Nephron progenitor cell (in vitro differentiated cells): ENCODE results near the gene LRRC18.

Source experiments
- DNase-seq: peaks from one replicate; pipeline ENCODE4 v3.0.0; 2021
- H3K27ac Mint-ChIP-seq: 2 replicates; pipeline ENCODE4 v1.8.0; 2021; ENCODE audit warnings: mild to moderate bottlenecking, moderate library complexity, mixed read lengths
- H3K27me3 Mint-ChIP-seq: 2 replicates; pipeline ENCODE4 v1.8.0; 2021; ENCODE audit warnings: mild to moderate bottlenecking, low read depth, mixed read lengths; ENCODE audit not compliant: poor library complexity
- H3K36me3 Mint-ChIP-seq: 2 replicates; pipeline ENCODE4 v1.8.0; 2021; ENCODE audit warnings: low read depth, mixed read lengths
- H3K4me1 Mint-ChIP-seq: 2 replicates; pipeline ENCODE4 v1.8.0; 2021; ENCODE audit warnings: mixed read lengths
- H3K4me3 Mint-ChIP-seq: 2 replicates; pipeline ENCODE4 v1.8.0; 2021; ENCODE audit warnings: mild to moderate bottlenecking, moderate library complexity, mixed read lengths
- H3K9me3 Mint-ChIP-seq: 2 replicates; pipeline ENCODE4 v1.8.0; 2021; ENCODE audit warnings: mild to moderate bottlenecking, moderate library complexity, mixed read lengths
- TF ChIP-seq, protein P1 (sequence below): fragments of 200-600 bp; sonication (generic); IDR thresholded peaks from 2 replicates; pipeline ENCODE4 v1.5.0; 2021; ENCODE audit warnings: antibody characterized with exemption

LRRC18 gene

DNA sequence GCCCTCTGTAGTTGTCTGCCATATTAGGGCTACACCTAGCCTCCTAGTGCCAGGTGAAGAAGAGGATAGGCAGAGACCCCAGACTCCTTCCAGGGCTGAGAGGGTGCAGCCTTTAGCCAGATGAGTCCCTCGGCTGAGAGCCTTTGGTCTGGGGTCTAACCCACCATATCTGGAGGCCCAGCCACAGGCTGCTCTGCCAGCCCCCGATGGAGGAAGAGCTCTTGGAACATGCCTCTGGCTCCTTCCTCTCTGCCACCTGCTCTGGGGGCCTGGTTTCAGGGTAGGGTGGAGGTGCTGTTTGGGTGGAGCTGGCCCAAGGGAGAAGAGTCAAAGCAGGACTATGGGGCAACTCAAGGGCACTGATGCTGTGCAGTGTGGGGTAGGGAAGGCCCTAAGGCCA, 1.4 kb downstream of the LRRC18 start:
- no peak for DNase-seq
- Mint-ChIP-seq H3K4me1 (peaks cover 22% of the 10 kb centered on the region), H3K27ac (no peak overlapping the region), H3K27me3 (peaks cover 58% of the 10 kb centered on the region), H3K9me3 (no peaks in the 10 kb centered on the region), H3K36me3 (no peaks in the 10 kb centered on the region), H3K4me3 (no peak overlapping the region)
- TF ChIP-seq, protein P1, sequence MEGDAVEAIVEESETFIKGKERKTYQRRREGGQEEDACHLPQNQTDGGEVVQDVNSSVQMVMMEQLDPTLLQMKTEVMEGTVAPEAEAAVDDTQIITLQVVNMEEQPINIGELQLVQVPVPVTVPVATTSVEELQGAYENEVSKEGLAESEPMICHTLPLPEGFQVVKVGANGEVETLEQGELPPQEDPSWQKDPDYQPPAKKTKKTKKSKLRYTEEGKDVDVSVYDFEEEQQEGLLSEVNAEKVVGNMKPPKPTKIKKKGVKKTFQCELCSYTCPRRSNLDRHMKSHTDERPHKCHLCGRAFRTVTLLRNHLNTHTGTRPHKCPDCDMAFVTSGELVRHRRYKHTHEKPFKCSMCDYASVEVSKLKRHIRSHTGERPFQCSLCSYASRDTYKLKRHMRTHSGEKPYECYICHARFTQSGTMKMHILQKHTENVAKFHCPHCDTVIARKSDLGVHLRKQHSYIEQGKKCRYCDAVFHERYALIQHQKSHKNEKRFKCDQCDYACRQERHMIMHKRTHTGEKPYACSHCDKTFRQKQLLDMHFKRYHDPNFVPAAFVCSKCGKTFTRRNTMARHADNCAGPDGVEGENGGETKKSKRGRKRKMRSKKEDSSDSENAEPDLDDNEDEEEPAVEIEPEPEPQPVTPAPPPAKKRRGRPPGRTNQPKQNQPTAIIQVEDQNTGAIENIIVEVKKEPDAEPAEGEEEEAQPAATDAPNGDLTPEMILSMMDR = no peak

DNA sequence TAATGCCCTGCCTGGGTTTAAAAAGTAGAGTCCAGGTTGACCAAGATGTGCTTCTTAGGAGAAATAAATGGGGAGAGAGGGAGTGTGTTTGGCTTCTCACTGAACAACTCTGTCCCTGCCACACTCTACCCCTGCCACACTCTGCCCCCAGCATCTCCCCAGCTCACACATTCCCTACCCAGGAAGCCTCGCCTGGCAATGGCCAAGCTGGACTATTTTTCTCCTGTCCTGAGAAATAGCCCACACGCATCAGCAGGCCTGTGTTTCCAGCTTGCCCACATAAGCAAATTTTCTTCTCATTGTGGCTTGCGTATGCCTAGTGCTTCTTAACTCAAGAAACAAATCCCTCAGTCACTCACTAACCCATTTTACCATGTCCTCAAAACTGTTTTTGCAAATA, 1.8 kb downstream of the LRRC18 start:
- Mint-ChIP-seq H3K4me1 (peaks cover 22% of the 10 kb centered on the region), H3K27me3 (peaks cover 58% of the 10 kb centered on the region), H3K36me3 (no peaks in the 10 kb centered on the region), H3K4me3 (no peak overlapping the region), H3K9me3 (no peaks in the 10 kb centered on the region), H3K27ac (no peak overlapping the region)
- no peak for DNase-seq
- TF ChIP-seq, protein P1 = no peak

- peaks cover 46% of the 10 kb centered on the region for H3K27me3 Mint-ChIP-seq
- TF ChIP-seq, protein P1 = no peak
- no peaks in the 10 kb centered on the region for H3K9me3 Mint-ChIP-seq
- H3K27ac Mint-ChIP-seq = no peak overlapping the region
- DNase-seq = no peak
- no peaks in the 10 kb centered on the region for H3K36me3 Mint-ChIP-seq
- peaks cover 27% of the 10 kb centered on the region for H3K4me1 Mint-ChIP-seq
- H3K4me3 Mint-ChIP-seq = peak overlapping the region; percentile 7
Measured at GRCh38 chr10:48935577-48935976, 4.1 kb downstream of the LRRC18 start.

DNA sequence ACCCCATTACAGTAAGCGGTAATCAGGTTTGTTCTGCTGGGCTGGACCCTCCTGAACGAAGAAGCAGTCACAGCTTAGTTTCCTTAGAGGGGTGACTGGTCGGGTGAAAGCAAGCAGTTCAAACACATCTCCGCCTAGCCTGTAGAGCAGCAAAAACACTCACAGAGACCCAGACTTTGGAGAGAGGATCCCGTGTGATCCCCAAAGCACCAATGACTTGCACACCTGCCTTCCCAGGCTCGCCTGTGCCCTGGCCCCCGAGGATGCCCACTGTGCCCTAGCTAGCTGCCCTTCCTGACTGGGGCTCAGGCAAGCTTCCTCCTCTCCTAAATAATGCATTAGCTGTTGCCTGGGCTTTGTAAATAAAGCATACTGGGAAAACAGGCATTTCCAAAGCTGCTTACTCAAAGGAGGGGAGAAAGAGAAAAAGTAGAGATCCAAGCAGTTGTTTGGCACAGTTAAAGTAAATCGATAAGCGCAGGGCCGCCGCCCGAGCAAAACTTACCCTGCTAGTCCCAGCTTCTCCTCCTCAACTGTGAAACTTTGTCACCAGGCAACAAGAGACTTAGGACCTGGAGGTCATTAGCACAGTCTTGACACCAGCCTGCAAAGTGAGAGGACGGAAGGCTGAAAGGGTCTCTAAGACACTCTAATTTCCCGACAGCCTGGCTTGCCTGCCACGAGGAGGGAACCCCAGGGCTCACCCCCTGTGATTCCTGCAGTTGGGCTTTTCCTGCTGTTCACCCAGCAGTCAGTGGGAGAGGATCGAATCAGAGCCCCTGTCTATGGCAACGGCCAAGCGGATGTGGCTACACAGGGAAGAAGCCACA, 4.8 kb downstream of the LRRC18 start:
- TF ChIP-seq, protein P1 = no peak
- DNase-seq = peak; percentile 31
- Mint-ChIP-seq H3K4me3 (no peak overlapping the region), H3K27me3 (peaks cover 39% of the 10 kb centered on the region), H3K4me1 (peaks cover 27% of the 10 kb centered on the region), H3K36me3 (no peaks in the 10 kb centered on the region), H3K27ac (no peak overlapping the region), H3K9me3 (no peaks in the 10 kb centered on the region)

DNA sequence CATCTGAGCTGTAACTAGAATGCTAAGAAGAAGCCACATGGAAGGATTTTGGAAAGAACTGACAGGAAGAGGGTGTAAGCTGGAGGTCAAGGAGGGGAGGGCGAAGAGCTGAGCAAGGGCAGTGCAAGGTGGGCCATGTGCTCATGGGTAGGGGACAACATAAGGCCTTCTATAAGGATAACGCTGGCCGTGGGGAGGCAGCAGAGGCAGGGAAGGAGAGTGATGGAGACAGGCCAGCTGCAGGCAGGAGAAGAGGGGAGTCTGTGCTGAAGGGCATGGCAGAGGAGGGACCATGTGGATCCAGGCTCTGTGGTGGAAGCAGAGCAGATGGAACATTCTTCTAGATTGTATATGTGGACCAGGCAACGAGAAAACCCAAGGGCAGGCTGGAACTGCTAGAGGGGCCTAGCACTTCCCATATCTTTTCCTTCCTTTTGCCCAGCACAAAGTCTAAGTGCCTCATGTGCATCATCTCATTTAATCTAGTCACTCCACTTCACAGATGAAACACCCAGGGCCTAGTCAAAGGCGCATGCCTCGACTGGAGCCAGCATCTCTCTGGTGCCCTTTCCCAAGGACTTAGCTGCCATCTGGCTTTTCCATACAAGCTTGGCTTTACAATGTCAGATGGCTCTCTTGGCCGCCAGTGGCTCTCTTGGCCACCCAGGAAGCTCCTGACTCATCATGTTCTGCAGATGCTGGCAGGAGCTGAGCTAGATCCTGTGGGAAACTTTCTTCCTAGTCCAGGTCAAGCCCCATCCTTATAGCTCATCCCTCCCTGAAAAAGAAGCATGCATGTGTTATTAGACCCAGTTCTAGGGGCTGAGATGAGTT, 6.6 kb downstream of the LRRC18 start:
- Mint-ChIP-seq H3K36me3 (no peaks in the 10 kb centered on the region), H3K27ac (no peak overlapping the region), H3K4me1 (peaks cover 29% of the 10 kb centered on the region), H3K4me3 (no peak overlapping the region), H3K9me3 (no peaks in the 10 kb centered on the region), H3K27me3 (peaks cover 23% of the 10 kb centered on the region)
- DNase-seq = no peak
- TF ChIP-seq, protein P1 = no peak
